HFF-Myc (cell line): Measurements from ENCODE around the gene EHF.
"Not testable (repeated sequence)": the region's sequence is repeated elsewhere in the genome, so short reads cannot be mapped to it uniquely, and the experiment has no call there.

ENCODE experiments used
- DNase-seq: peaks from one replicate; pipeline ENCODE4 v3.0.0-alpha.2; 2011; ENCODE audit warnings: low read depth; ENCODE audit errors: extremely low read depth
- H3K4me3 ChIP-seq: replicated peaks from 2 replicates; pipeline ENCODE4 v1.5.1; 2011; ENCODE audit warnings: low read depth, mild to moderate bottlenecking, control low read depth, low read length
- CTCF ChIP-seq: IDR thresholded peaks from 2 replicates; pipeline ENCODE4 v1.5.1; 2012; ENCODE audit warnings: mild to moderate bottlenecking, low read depth, low read length, control low read depth; ENCODE audit errors: missing control alignments

Gene EHF

GRCh38 chr11:34585735-34586487 lies 35.0 kb upstream of the EHF start:
- no peak overlapping the region for H3K4me3 ChIP-seq
- peak; percentile 52 for DNase-seq
- peak; percentile 40 for TF ChIP-seq CTCF

- TF ChIP-seq CTCF, result no peak
- no peak overlapping the region for H3K4me3 ChIP-seq
- no peak for DNase-seq
Observed at GRCh38 chr11:34586488-34587281, 34.2 kb upstream of the EHF start.

GRCh38 chr11:34587282-34587677 lies 33.6 kb upstream of the EHF start:
- no peak for DNase-seq
- H3K4me3 ChIP-seq, result no peak overlapping the region
- TF ChIP-seq CTCF, result no peak

GRCh38 chr11:34588023-34588422 lies 32.9 kb upstream of the EHF start:
- no peak for DNase-seq
- H3K4me3 ChIP-seq, result no peak overlapping the region
- no peak for TF ChIP-seq CTCF

GRCh38 chr11:34588701-34589100 lies 32.2 kb upstream of the EHF start:
- H3K4me3 ChIP-seq, result no peak overlapping the region
- no peak for TF ChIP-seq CTCF
- DNase-seq, result no peak

GRCh38 chr11:34589177-34589576 lies 31.7 kb upstream of the EHF start:
- DNase-seq, result not testable (repeated sequence)

GRCh38 chr11:34593085-34593484 lies 27.8 kb upstream of the EHF start:
- no peak for TF ChIP-seq CTCF
- no peak for DNase-seq
- no peak overlapping the region for H3K4me3 ChIP-seq

More at GRCh38 chr11:34589177-34589576, 31.7 kb upstream of the EHF start:
- not testable (repeated sequence) for H3K4me3 ChIP-seq
